Tibial nerve (tissue), 4 donors: ENCODE measurements around the gene ETDB.

ENCODE experiments used
- CTCF ChIP-seq, 5 experiments: fragments of 200-600 bp in 3 of 5; fragments of 450-650 bp in 2 of 5; sonication (generic) in 3 of 5; IDR thresholded peaks; one replicate each; pipeline ENCODE4 v1.5.1; 2016 to 2019; ENCODE audit warnings: antibody characterized with exemption in 5 of 5, mild to moderate bottlenecking in 3 of 5, moderate library complexity in 2 of 5
- EP300 ChIP-seq, 2 donors: sonication (generic); formaldehyde crosslinking; IDR thresholded peaks; one replicate each; pipeline ENCODE4 v1.6.1; 2017; ENCODE audit warnings: antibody characterized with exemption in 2 of 2, mild to moderate bottlenecking in 1 of 2
- POLR2A ChIP-seq, 2 donors: fragments of 450-650 bp; IDR thresholded peaks; one replicate each; pipeline ENCODE4 v1.6.1; 2017; ENCODE audit warnings: antibody characterized with exemption in 2 of 2, mild to moderate bottlenecking in 2 of 2, moderate library complexity in 2 of 2

DNA sequence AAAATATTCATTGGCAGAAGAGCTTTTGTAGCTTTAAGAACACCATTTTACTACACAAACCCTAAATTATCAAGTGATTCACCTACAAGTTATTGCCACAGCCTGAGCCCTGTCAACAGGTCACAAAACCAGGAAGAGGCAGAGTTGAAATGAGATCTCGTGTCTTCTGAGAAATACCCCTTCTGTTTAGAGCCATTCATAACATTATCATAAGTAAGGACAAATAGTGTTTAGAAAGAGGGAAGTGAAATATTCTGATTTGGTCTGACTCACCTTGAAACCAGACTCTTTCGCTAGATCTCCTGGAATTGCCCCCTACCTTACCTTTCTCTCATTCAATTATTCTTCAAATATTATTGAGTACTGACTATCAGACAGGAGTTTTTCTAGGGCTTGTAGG, 5.9 kb downstream of the ETDB start:
- no peak for TF ChIP-seq CTCF (IDR thresholded peaks at IDR 0.05)
- no peak for TF ChIP-seq POLR2A (IDR thresholded peaks at IDR 0.05)
- no peak for TF ChIP-seq EP300 (IDR thresholded peaks at IDR 0.05)
